KMS-11 (cell line): ENCODE data around the gene DNAH1.

ENCODE experiments used
- H2AFZ ChIP-seq: fragments of 200-600 bp; sonication (generic); 2 replicates; pipeline ENCODE4 v1.6.1; 2016; ENCODE audit warnings: antibody characterized with exemption, mixed run types, low read depth
- H3K27ac ChIP-seq: fragments of 200-600 bp; sonication (generic); 2 replicates; pipeline ENCODE4 v1.6.1; 2016; ENCODE audit warnings: mild to moderate bottlenecking, mixed run types
- H3K27me3 ChIP-seq: fragments of 200-600 bp; sonication (generic); 2 replicates; pipeline ENCODE4 v1.6.1; 2017; ENCODE audit warnings: mild to moderate bottlenecking, low read depth, mixed run types, moderate library complexity; ENCODE audit not compliant: insufficient read depth
- H3K36me3 ChIP-seq: fragments of 200-600 bp; sonication (generic); 2 replicates; pipeline ENCODE4 v1.6.1; 2017; ENCODE audit warnings: mild to moderate bottlenecking, mixed run types; ENCODE audit not compliant: insufficient read depth
- H3K4me1 ChIP-seq: fragments of 200-600 bp; sonication (generic); 2 replicates; pipeline ENCODE4 v1.6.1; 2016; ENCODE audit warnings: mild to moderate bottlenecking, low read depth, mixed run types; ENCODE audit not compliant: poor library complexity, severe bottlenecking
- H3K4me2 ChIP-seq: fragments of 200-600 bp; sonication (generic); 2 replicates; pipeline ENCODE4 v1.7.0; 2016; ENCODE audit warnings: mild to moderate bottlenecking, mixed run types
- H3K4me3 ChIP-seq: fragments of 200-600 bp; sonication (generic); IDR thresholded peaks from 2 replicates; pipeline ENCODE4 v1.6.1; 2017; ENCODE audit warnings: low read depth, low read length, mixed read lengths; ENCODE audit not compliant: insufficient read depth
- H3K79me2 ChIP-seq: fragments of 200-600 bp; sonication (generic); 2 replicates; pipeline ENCODE4 v1.6.1; 2016; ENCODE audit warnings: low read depth, mixed run types; ENCODE audit not compliant: insufficient read depth
- H3K9ac ChIP-seq: fragments of 200-600 bp; sonication (generic); 2 replicates; pipeline ENCODE4 v1.6.1; 2016; ENCODE audit warnings: mild to moderate bottlenecking, mixed run types
- H4K20me1 ChIP-seq: fragments of 200-600 bp; sonication (generic); 2 replicates; pipeline ENCODE4 v1.6.1; 2016; ENCODE audit warnings: mild to moderate bottlenecking, mixed run types; ENCODE audit not compliant: insufficient read depth
- CTCF ChIP-seq: fragments of 200-600 bp; sonication (generic); conservative IDR thresholded peaks from 2 replicates; pipeline ENCODE4 v1.6.1; 2017; ENCODE audit warnings: low read depth, mild to moderate bottlenecking, antibody characterized with exemption, low read length, moderate library complexity, mixed read lengths

DNAH1 gene

GRCh38 chr3:52408466-52408865 lies 92.3 kb downstream of the DNAH1 start:
- Histone ChIP-seq H2AFZ (no peak overlapping the region), H4K20me1 (no peaks in the 10 kb centered on the region), H3K27ac (no peak overlapping the region), H3K36me3 (no peaks in the 10 kb centered on the region), H3K27me3 (no peaks in the 10 kb centered on the region), H3K9ac (no peak overlapping the region), H3K4me2 (peak overlapping the region; percentile 71), H3K4me3 (no peak overlapping the region), H3K4me1 (peaks cover 14% of the 10 kb centered on the region), H3K79me2 (peaks cover 14% of the 10 kb centered on the region; the same call in 1 of the 2 replicates)
- no peak for TF ChIP-seq CTCF

- H3K4me2 ChIP-seq: no peak overlapping the region
- TF ChIP-seq CTCF: no peak
- no peaks in the 10 kb centered on the region for H3K27me3 ChIP-seq
Observed at GRCh38 chr3:52415800-52416199, 99.7 kb downstream of the DNAH1 start.

GRCh38 chr3:52420388-52420787 lies 104.3 kb downstream of the DNAH1 start:
- Histone ChIP-seq H3K79me2 (no peaks in the 10 kb centered on the region), H3K9ac (no peak overlapping the region), H3K4me3 (no peak overlapping the region), H3K27ac (no peak overlapping the region), H4K20me1 (no peaks in the 10 kb centered on the region), H3K4me1 (no peaks in the 10 kb centered on the region), H3K27me3 (no peaks in the 10 kb centered on the region), H3K4me2 (no peak overlapping the region), H2AFZ (no peak overlapping the region), H3K36me3 (no peaks in the 10 kb centered on the region)
- TF ChIP-seq CTCF: no peak

More at GRCh38 chr3:52415800-52416199, 99.7 kb downstream of the DNAH1 start:
- no peak overlapping the region for H3K27ac ChIP-seq
- no peaks in the 10 kb centered on the region for H3K36me3 ChIP-seq
- H3K9ac ChIP-seq: no peak overlapping the region
- H3K79me2 ChIP-seq: no peaks in the 10 kb centered on the region
- peaks cover 14% of the 10 kb centered on the region for H3K4me1 ChIP-seq
- no peaks in the 10 kb centered on the region for H4K20me1 ChIP-seq
- H3K4me3 ChIP-seq: no peak overlapping the region
- H2AFZ ChIP-seq: no peak overlapping the region

GRCh38 chr3:52422669-52423068 lies 106.5 kb downstream of the DNAH1 start:
- H3K79me2 ChIP-seq: no peaks in the 10 kb centered on the region
- H3K4me1 ChIP-seq: no peaks in the 10 kb centered on the region
- H3K27me3 ChIP-seq: no peaks in the 10 kb centered on the region
- no peak for TF ChIP-seq CTCF
- H3K9ac ChIP-seq: no peak overlapping the region
- no peaks in the 10 kb centered on the region for H3K36me3 ChIP-seq
- H3K4me3 ChIP-seq: no peak overlapping the region
- no peak overlapping the region for H3K27ac ChIP-seq
- no peak overlapping the region for H3K4me2 ChIP-seq
- H4K20me1 ChIP-seq: no peaks in the 10 kb centered on the region
- no peak overlapping the region for H2AFZ ChIP-seq

- Histone ChIP-seq H3K4me3 (no peak overlapping the region), H3K79me2 (no peaks in the 10 kb centered on the region), H2AFZ (no peak overlapping the region), H4K20me1 (no peaks in the 10 kb centered on the region), H3K4me1 (no peaks in the 10 kb centered on the region), H3K36me3 (no peaks in the 10 kb centered on the region), H3K4me2 (no peak overlapping the region), H3K27me3 (no peaks in the 10 kb centered on the region), H3K27ac (no peak overlapping the region), H3K9ac (no peak overlapping the region)
- no peak for TF ChIP-seq CTCF
Observed at GRCh38 chr3:52423173-52423572, 107.1 kb downstream of the DNAH1 start.
